K562 (cell line): ENCODE data around the gene ENKD1. TPM values are rescaled to one million over a fixed set of nuclear protein-coding genes. Genes with fewer than 3 reads are reported as not detected.

Experiments used
- ATAC-seq: fragments of 200-7000 bp; cut with Tn5 transposase; 3 replicates; pipeline ENCODE4 v1.9.1; 2020; ENCODE audit warnings: moderate library complexity
- BruUV-seq: library from RNA; stranded (reverse); fragments of 400-500 nt; replicated peaks from 2 replicates; lab custom pipeline; 2021; lab: Mats Ljungman, UMichigan
- CTCF ChIA-PET: fragments of 300-600 bp; formaldehyde crosslinking; extraction: SDS; loops from one replicate; lab custom pipeline; 2021; ENCODE audit warnings: low intra/inter-chr PET ratio; lab: Yijun Ruan, JAX
- POLR2A ChIA-PET: fragments of 300-600, 350-650 bp; sonication (Branson Sonifier 250); formaldehyde crosslinking; extraction: SDS; loops from one replicate; lab custom pipeline; 2021; ENCODE audit warnings: antibody characterized with exemption, inconsistent platforms; lab: Yijun Ruan, JAX
- DNase-seq, 4 experiments: peaks; one replicate each; pipeline versions ENCODE4 v3.0.0 to v3.0.0-alpha.2; 2011 to 2018; ENCODE audit warnings: low spot score in 3 of 4, mixed read lengths in 3 of 4; ENCODE audit errors: extremely low read depth in 1 of 4
- FAIRE-seq: peaks from 2 replicates; lab custom pipeline; 2011; peaks lifted over from hg19 to GRCh38; lab: Jason Lieb, UNC
- H2AFZ ChIP-seq: 2 replicates; pipeline ENCODE4 v1.6.0; 2011; ENCODE audit warnings: low read depth, low read length, control low read depth, inconsistent platforms
- H3K27ac ChIP-seq: fragments of 200-600 bp; 3 replicates; pipeline ENCODE4 v1.8.0; 2011; ENCODE audit warnings: low read depth, mild to moderate bottlenecking, control low read depth, inconsistent platforms, low read length, moderate library complexity, mixed read lengths; ENCODE audit errors: extremely low read depth
- H3K27me3 ChIP-seq, 2 experiments: fragments of 300-600 bp in 1 of 2; 2 replicates in 1 of 2; 3 replicates in 1 of 2; pipeline versions ENCODE4 v1.6.0 to v1.8.0; 2011; ENCODE audit warnings: inconsistent platforms in 2 of 2, low read length in 2 of 2, mild to moderate bottlenecking in 1 of 2, mixed read lengths in 1 of 2, moderate library complexity in 1 of 2; ENCODE audit not compliant: control insufficient read depth in 2 of 2, insufficient read depth in 2 of 2
- H3K36me3 ChIP-seq: fragments of 300-600 bp; 3 replicates; pipeline ENCODE4 v1.8.0; 2011; ENCODE audit warnings: mild to moderate bottlenecking, low read length, inconsistent platforms; ENCODE audit not compliant: control insufficient read depth, insufficient read depth
- H3K4me1 ChIP-seq, 2 experiments: fragments of 200-600 bp in 1 of 2; replicated peaks in 1 of 2; 2 replicates in 1 of 2; 3 replicates in 1 of 2; pipeline versions ENCODE4 v1.5.1 to v1.8.0; 2011; ENCODE audit warnings: inconsistent platforms in 2 of 2, low read length in 2 of 2, mild to moderate bottlenecking in 1 of 2, mixed read lengths in 1 of 2, moderate library complexity in 1 of 2; ENCODE audit not compliant: control insufficient read depth in 2 of 2, insufficient read depth in 2 of 2
- H3K4me2 ChIP-seq: 2 replicates; pipeline ENCODE4 v1.6.1; 2011; ENCODE audit warnings: low read length, control low read depth, inconsistent platforms, mixed read lengths; ENCODE audit not compliant: insufficient read depth
- H3K4me3 ChIP-seq: fragments of 200-600 bp; sonication (generic), shearing (Covaris generic); 2 replicates; pipeline ENCODE4 v1.5.1; 2016; ENCODE audit warnings: control low read depth, inconsistent platforms
- H3K79me2 ChIP-seq: fragments of 200-600 bp; 3 replicates; pipeline ENCODE4 v1.8.0; 2011; ENCODE audit warnings: low read length, inconsistent platforms; ENCODE audit not compliant: control insufficient read depth, insufficient read depth
- H3K9ac ChIP-seq, 2 experiments: 2 replicates each; pipeline versions ENCODE4 v1.6.0 to v1.6.1; 2011; ENCODE audit warnings: low read depth in 2 of 2, low read length in 2 of 2, control low read depth in 1 of 2, inconsistent platforms in 1 of 2, mild to moderate bottlenecking in 1 of 2, mixed read lengths in 1 of 2; ENCODE audit not compliant: insufficient read depth in 1 of 2
- H3K9me1 ChIP-seq: one replicate; pipeline ENCODE4 v1.6.0; 2011; ENCODE audit warnings: inconsistent platforms, mild to moderate bottlenecking, low read length, moderate library complexity; ENCODE audit not compliant: control insufficient read depth, insufficient read depth
- H3K9me3 ChIP-seq: replicated peaks from 2 replicates; pipeline ENCODE4 v1.5.1; 2011; ENCODE audit warnings: low read depth, low read length, inconsistent platforms; ENCODE audit not compliant: control insufficient read depth, insufficient read depth
- H4K20me1 ChIP-seq: replicated peaks from 2 replicates; pipeline ENCODE4 v1.6.1; 2011; ENCODE audit warnings: low read length, inconsistent platforms, mixed read lengths; ENCODE audit not compliant: control insufficient read depth, insufficient read depth
- CHD1 ChIP-seq: fragments of 200-600 bp; sonication (generic); IDR thresholded peaks from one replicate; pipeline ENCODE4 v1.6.1; 2012; ENCODE audit warnings: mild to moderate bottlenecking, moderate library complexity, low read length, inconsistent platforms
- ETS2 ChIP-seq: IDR thresholded peaks from 2 replicates; pipeline ENCODE4 v1.6.1; 2016; ENCODE audit warnings: borderline replicate concordance, missing genetic modification characterization, mild to moderate bottlenecking, moderate library complexity, missing compliant biosample characterization; ENCODE audit not compliant: poor library complexity, severe bottlenecking
- HOXB6 ChIP-seq: fragments of 250-450 bp; sonication (Bioruptor Pico); IDR thresholded peaks from 2 replicates; pipeline ENCODE4 v1.5.1; 2022; ENCODE audit warnings: mild to moderate bottlenecking, borderline replicate concordance
- KDM2B ChIP-seq: fragments of 250-450 bp; sonication (Bioruptor Pico); IDR thresholded peaks from 2 replicates; pipeline ENCODE4 v1.8.0; 2021; ENCODE audit warnings: mild to moderate bottlenecking, moderate library complexity
- KDM4B ChIP-seq, 2 experiments: fragments of 450-650 bp in 1 of 2; sonication (generic) in 1 of 2; IDR thresholded peaks; 2 replicates each; pipeline ENCODE4 v1.6.1; 2016 to 2017; ENCODE audit warnings: borderline replicate concordance in 2 of 2, antibody characterized with exemption in 1 of 2, low read depth in 1 of 2, mild to moderate bottlenecking in 1 of 2
- KLF6 ChIP-seq: fragments of 250-450 bp; sonication (Bioruptor Pico); IDR thresholded peaks from 2 replicates; pipeline ENCODE4 v1.4.0; 2020; ENCODE audit warnings: mild to moderate bottlenecking, moderate library complexity, borderline replicate concordance
- NCOR1 ChIP-seq: fragments of 450-650 bp; IDR thresholded peaks from 2 replicates; pipeline ENCODE4 v1.6.1; 2016; ENCODE audit warnings: mild to moderate bottlenecking, moderate library complexity
- NFRKB ChIP-seq: fragments of 450-650 bp; IDR thresholded peaks from 2 replicates; pipeline ENCODE4 v1.6.1; 2016; ENCODE audit warnings: low read depth
- SRF ChIP-seq, 2 experiments: fragments of 250-450, 450-650 bp in 1 of 2; sonication (Bioruptor Pico) in 1 of 2; sonication (generic) in 1 of 2; formaldehyde crosslinking; IDR thresholded peaks; 2 replicates each; pipeline versions ENCODE4 v1.5.0 to v1.5.1; 2020 to 2022; ENCODE audit warnings: mild to moderate bottlenecking in 1 of 2, missing genetic modification reagents in 1 of 2
- STAT5A ChIP-seq: IDR thresholded peaks from 2 replicates; pipeline ENCODE4 v1.6.1; 2012; ENCODE audit warnings: low read length, inconsistent platforms, borderline replicate concordance
- TEAD1 ChIP-seq, 2 experiments: fragments of 450-650 bp in 1 of 2; sonication (generic) in 1 of 2; formaldehyde crosslinking; IDR thresholded peaks; 2 replicates each; pipeline versions ENCODE4 v1.4.0 to v1.8.0; 2020 to 2022; ENCODE audit warnings: mild to moderate bottlenecking in 2 of 2, missing genetic modification reagents in 1 of 2
- THAP7 ChIP-seq: fragments of 250-450 bp; sonication (Bioruptor Pico); IDR thresholded peaks from 2 replicates; pipeline ENCODE4 v1.5.0; 2021
- USF1 ChIP-seq: sonication (generic); formaldehyde crosslinking; IDR thresholded peaks from 2 replicates; pipeline ENCODE4 v1.9.0; 2022; ENCODE audit warnings: mild to moderate bottlenecking, missing genetic modification reagents
- ZNF165 ChIP-seq: fragments of 250-450 bp; sonication (Bioruptor Pico); IDR thresholded peaks from 2 replicates; pipeline ENCODE4 v1.4.0; 2020; ENCODE audit warnings: borderline replicate concordance
- ZNF316 ChIP-seq: fragments of 450-650 bp; IDR thresholded peaks from 2 replicates; pipeline ENCODE4 v1.6.1; 2016
- ZNF431 ChIP-seq: sonication (generic); formaldehyde crosslinking; IDR thresholded peaks from 2 replicates; pipeline ENCODE4 v1.8.0; 2022; ENCODE audit warnings: mild to moderate bottlenecking, missing genetic modification reagents
- WGBS: fragments of 100-300 bp; shearing (Covaris generic); methylation state at CpG from one replicate; pipeline ENCODE4 v1.1.6; 2016; ENCODE audit warnings: low coverage, mixed read lengths; ENCODE audit not compliant: insufficient coverage; ENCODE audit errors: missing lambda C conversion rate; 5-methylcytosine and 5-hydroxymethylcytosine counted together
- in situ Hi-C: fragments of 300-500 bp; cut with MboI; formaldehyde crosslinking; loops from 4 replicates; pipeline ENCODE4 v1.15.0; 2018; ENCODE audit warnings: inconsistent platforms, mixed read lengths
- intact Hi-C: fragments of 100-400 bp; cut with micrococcal nuclease; formaldehyde crosslinking; loops from 2 replicates; pipeline ENCODE4 v1.14.2; 2022
- polyA plus RNA-seq, 8 experiments: library from polyadenylated mRNA; depleted of rRNA in 4 of 8; stranded (reverse) in 5 of 8; unstranded in 3 of 8; fragments of >200 nt; fragmentation: Nextera tagmentation in 2 of 8; fragmentation: Illumina TruSeq in 1 of 8; extraction: Ambion mirVana in 2 of 8; extraction: Trizol in 1 of 8; gene quantifications; 2 replicates each; pipeline versions ENCODE4 v1.2.1 to v1.2.3, GENCODE V29; 2011 to 2014; ENCODE audit warnings: inconsistent platforms in 1 of 8, missing spikeins in 1 of 8
- total RNA-seq, 7 experiments: library from RNA; depleted of rRNA in 6 of 7; stranded (reverse); fragments of >200 nt in 6 of 7; fragmentation: Illumina TruSeq in 2 of 7; extraction: Trizol in 2 of 7; gene quantifications; 2 replicates each; pipeline versions ENCODE4 v1.2.1 to v1.2.3, GENCODE V29; 2011 to 2021; ENCODE audit warnings: low replicate concordance in 1 of 7

ENKD1 gene
- total and polyA plus RNA-seq, 9 of the 15 experiments (the other 6 are each of a cell fraction or from before 2014, with no cell fraction given), result 1.1 to 26.9 (median 8.3) TPM

GRCh38 chr16:67710607-67711006 lies 44.1 kb upstream of the ENKD1 start:
- H3K27me3 ChIP-seq, result no peaks in the 10 kb centered on the region
- H3K4me1 ChIP-seq, result peaks cover 0 to 4% of the 10 kb centered on the region in 2 experiments; a peak in 2 of 5 replicates
- intact Hi-C loops (no loop called here), in situ Hi-C loops (no loop called here)
- H3K4me3 ChIP-seq, result no peak overlapping the region
- 0 out of 2 replicates have a peak, but pooled peaks cover 4% of the 10 kb centered on the region for H4K20me1 ChIP-seq
- no peaks in the 10 kb centered on the region for H3K9me1 ChIP-seq
- H3K36me3 ChIP-seq, result no peaks in the 10 kb centered on the region
- H2AFZ ChIP-seq, result no peak overlapping the region
- FAIRE-seq (no peak), ATAC-seq (no peak), DNase-seq (no peak)
- H3K4me2 ChIP-seq, result no peak overlapping the region
- no peak overlapping the region for H3K27ac ChIP-seq
- BruUV-seq, result no TSS peak
- CTCF ChIA-PET, result no interaction called here
- TF ChIP-seq KDM2B (CRISPR knock-in tag) (no peak), KDM4B (IDR thresholded peaks at IDR 0.05; ENCODE audit: borderline replicate concordance in 2 of 2, low read depth in 1 of 2) (no peak), CHD1 (no peak), NCOR1 (no peak), USF1 (no peak), ZNF431 (CRISPR knock-in tag) (no peak), HOXB6 (no peak), ZNF165 (CRISPR knock-in tag) (no peak), THAP7 (CRISPR knock-in tag) (no peak), KLF6 (CRISPR knock-in tag) (no peak), STAT5A (no peak), SRF (CRISPR knock-in tag; IDR thresholded peaks at IDR 0.05) (no peak), NFRKB (no peak), ETS2 (tag) (no peak), ZNF316 (no peak), TEAD1 (CRISPR knock-in tag; IDR thresholded peaks at IDR 0.05) (no peak)
- 0 out of 3 replicates have a peak, but pooled peaks cover 4% of the 10 kb centered on the region for H3K79me2 ChIP-seq
- 59% methylated on average over 6 of the region's 6 CpGs for WGBS
- POLR2A ChIA-PET, result no interaction called here
- no peak overlapping the region for H3K9ac ChIP-seq
- no peaks in the 10 kb centered on the region for H3K9me3 ChIP-seq
